HL-60/S4 treated with retinoic acid at 250 ng/mL for 4 days and 3 days (cell line): ENCODE measurements around the gene KRTAP12-4.
"Not testable (repeated sequence)": the region's sequence is repeated elsewhere in the genome, so short reads cannot be mapped to it uniquely, and the experiment has no call there.

Experiments used
- in situ Hi-C: fragments of 300-500 bp; cut with MboI; formaldehyde crosslinking; loops from 2 replicates; pipeline ENCODE4 v1.7.0; 2022; ENCODE audit warnings: low sequenced_read_pairs

The KRTAP12-4 gene

GRCh38 chr21:44657635-44658540, 3.4 kb upstream of the KRTAP12-4 start, which contains the start of gene KRTAP12-3:
TSS of gene KRTAP12-3 (plus strand) at chr21:44657932. CDS start at chr21:44657980, 48 bp downstream.
- in situ Hi-C loops = no loop called here

GRCh38 chr21:44656868-44657267, 2.4 kb upstream of the KRTAP12-4 start:
- in situ Hi-C loops = no loop called here

- in situ Hi-C loops = no loop called here
These were observed 543 bp downstream of the KRTAP12-4 start for GRCh38 chr21:44653656-44654575.

GRCh38 chr21:44653123-44653522, 1.3 kb downstream of the KRTAP12-4 start:
- in situ Hi-C loops = no loop called here

GRCh38 chr21:44650973-44651675, 3.3 kb downstream of the KRTAP12-4 start:
- in situ Hi-C loops = no loop called here

GRCh38 chr21:44650265-44650972, 4.0 kb downstream of the KRTAP12-4 start:
- in situ Hi-C loops = no loop called here

- in situ Hi-C loops = no loop called here
These were observed 4.8 kb downstream of the KRTAP12-4 start for GRCh38 chr21:44649521-44650100.

- in situ Hi-C loops = no loop called here
These were observed 5.7 kb downstream of the KRTAP12-4 start for GRCh38 chr21:44648557-44649311.

GRCh38 chr21:44647222-44647552, 7.3 kb downstream of the KRTAP12-4 start:
- in situ Hi-C loops = no loop called here

GRCh38 chr21:44646366-44647221, 7.9 kb downstream of the KRTAP12-4 start, which contains the start of gene KRTAP10-11:
TSS of gene KRTAP10-11 (plus strand) at chr21:44646414. CDS start at chr21:44646459, 45 bp downstream.
- in situ Hi-C loops = not testable (repeated sequence)

- in situ Hi-C loops = no loop called here
These were observed 9.6 kb downstream of the KRTAP12-4 start for GRCh38 chr21:44644878-44645277.

- in situ Hi-C loops = no loop called here
These were observed 10.6 kb downstream of the KRTAP12-4 start for GRCh38 chr21:44643741-44644310.

GRCh38 chr21:44640761-44641160, 13.7 kb downstream of the KRTAP12-4 start:
- in situ Hi-C loops = no loop called here

GRCh38 chr21:44639331-44639655, 15.2 kb downstream of the KRTAP12-4 start:
- in situ Hi-C loops = no loop called here

GRCh38 chr21:44638506-44639330, 15.7 kb downstream of the KRTAP12-4 start:
- in situ Hi-C loops = not testable (repeated sequence)

GRCh38 chr21:44637851-44638348, 16.6 kb downstream of the KRTAP12-4 start:
- in situ Hi-C loops = not testable (repeated sequence)
